Naive thymus-derived CD4-positive, alpha-beta T cell (primary cell): ENCODE measurements around the gene GGA1. TPM values are rescaled to one million over a fixed set of nuclear protein-coding genes. Genes with fewer than 3 reads are reported as not detected.

Source experiments
- ATAC-seq: fragments of 150-1000 bp; cut with Tn5 transposase; 2 replicates; pipeline ENCODE4 v1.10.0; 2021; ENCODE audit warnings: mild to moderate bottlenecking, moderate library complexity
- CTCF ChIA-PET: fragments of 350-600 bp; sonication (Branson Sonifier 250); formaldehyde crosslinking; loops from one replicate; lab custom pipeline; 2021; ENCODE audit warnings: antibody characterized with exemption; lab: Charles Lee
- POLR2A ChIA-PET: fragments of 350-600 bp; sonication (Branson Sonifier 250); formaldehyde crosslinking; loops from one replicate; lab custom pipeline; 2021; ENCODE audit warnings: antibody characterized with exemption, inconsistent platforms; lab: Charles Lee
- DNase-seq, 9 donors: peaks; one replicate each; pipeline versions ENCODE4 v3.0.0 to v3.0.0-alpha.2; 2020 to 2022; ENCODE audit warnings: mixed read lengths in 1 of 9
- H3K27ac ChIP-seq: one replicate; pipeline ENCODE4 v1.7.0; 2013; ENCODE audit warnings: mild to moderate bottlenecking, low read depth, low read length, moderate library complexity
- H3K27me3 ChIP-seq, 2 donors: one replicate each; pipeline ENCODE4 v1.7.0; 2013; ENCODE audit warnings: low read length in 2 of 2, mild to moderate bottlenecking in 2 of 2, moderate library complexity in 2 of 2; ENCODE audit not compliant: control insufficient read depth in 2 of 2, insufficient read depth in 2 of 2
- H3K36me3 ChIP-seq, 3 experiments: 1 replicate in 2 of 3; 2 replicates in 1 of 3; pipeline ENCODE4 v1.7.0; 2013; ENCODE audit warnings: low read length in 3 of 3, mild to moderate bottlenecking in 3 of 3, moderate library complexity in 1 of 3; ENCODE audit not compliant: insufficient read depth in 3 of 3, control insufficient read depth in 2 of 3
- H3K4me1 ChIP-seq, 2 donors: one replicate each; pipeline ENCODE4 v1.7.0; 2013; ENCODE audit warnings: low read length in 2 of 2, mild to moderate bottlenecking in 2 of 2, moderate library complexity in 1 of 2; ENCODE audit not compliant: control insufficient read depth in 2 of 2, insufficient read depth in 2 of 2
- H3K4me3 ChIP-seq: 2 replicates; pipeline ENCODE4 v1.7.0; 2013; ENCODE audit warnings: mild to moderate bottlenecking, low read length
- H3K9me3 ChIP-seq, 3 experiments: 1 replicate in 2 of 3; 2 replicates in 1 of 3; pipeline ENCODE4 v1.7.0; 2013; ENCODE audit warnings: low read length in 3 of 3; ENCODE audit not compliant: control insufficient read depth in 2 of 3
- H3K27ac Mint-ChIP-seq, 9 donors: one replicate each; pipeline ENCODE4 v1.8.0; 2020 to 2022; ENCODE audit warnings: mixed read lengths in 9 of 9, mild to moderate bottlenecking in 8 of 9, moderate library complexity in 5 of 9, inconsistent platforms in 2 of 9
- H3K27me3 Mint-ChIP-seq, 5 donors: one replicate each; pipeline ENCODE4 v1.8.0; 2021 to 2022; ENCODE audit warnings: mixed read lengths in 5 of 5, mild to moderate bottlenecking in 1 of 5
- H3K36me3 Mint-ChIP-seq, 5 donors: one replicate each; pipeline ENCODE4 v1.8.0; 2020 to 2022; ENCODE audit warnings: mixed read lengths in 5 of 5, mild to moderate bottlenecking in 3 of 5, inconsistent platforms in 1 of 5
- H3K4me1 Mint-ChIP-seq, 7 donors: one replicate each; pipeline ENCODE4 v1.8.0; 2020 to 2022; ENCODE audit warnings: mixed read lengths in 7 of 7, mild to moderate bottlenecking in 3 of 7, inconsistent platforms in 1 of 7
- H3K4me3 Mint-ChIP-seq, 10 donors: one replicate each; pipeline ENCODE4 v1.8.0; 2020 to 2022; ENCODE audit warnings: mild to moderate bottlenecking in 10 of 10, mixed read lengths in 10 of 10, moderate library complexity in 6 of 10, inconsistent platforms in 2 of 10
- H3K9me3 Mint-ChIP-seq, 11 donors: one replicate each; pipeline ENCODE4 v1.8.0; 2020 to 2022; ENCODE audit warnings: mixed read lengths in 11 of 11, mild to moderate bottlenecking in 4 of 11, inconsistent platforms in 1 of 11, moderate library complexity in 1 of 11
- intact Hi-C, 2 donors: fragments of 100-400 bp; cut with micrococcal nuclease; formaldehyde crosslinking; loops; one replicate each; pipeline ENCODE4 v1.15.1; 2023
- polyA plus RNA-seq, 2 donors: library from polyadenylated mRNA; unstranded; fragments of 300-500 nt; fragmentation: Illumina TruSeq; gene quantifications; one replicate each; pipeline ENCODE4 v1.2.3, GENCODE V29; 2021
- total RNA-seq, 6 experiments: library from RNA in 5 of 6; stranded (reverse) in 5 of 6; gene quantifications; 1 replicate in 5 of 6; 2 replicates in 1 of 6; pipeline ENCODE4 v1.2.3 and lab custom pipeline; 2021 to 2026

Gene GGA1
- total and polyA plus RNA-seq, 7 experiments from 2014 or later: 20.8 to 124 (median 87.2) TPM

DNA sequence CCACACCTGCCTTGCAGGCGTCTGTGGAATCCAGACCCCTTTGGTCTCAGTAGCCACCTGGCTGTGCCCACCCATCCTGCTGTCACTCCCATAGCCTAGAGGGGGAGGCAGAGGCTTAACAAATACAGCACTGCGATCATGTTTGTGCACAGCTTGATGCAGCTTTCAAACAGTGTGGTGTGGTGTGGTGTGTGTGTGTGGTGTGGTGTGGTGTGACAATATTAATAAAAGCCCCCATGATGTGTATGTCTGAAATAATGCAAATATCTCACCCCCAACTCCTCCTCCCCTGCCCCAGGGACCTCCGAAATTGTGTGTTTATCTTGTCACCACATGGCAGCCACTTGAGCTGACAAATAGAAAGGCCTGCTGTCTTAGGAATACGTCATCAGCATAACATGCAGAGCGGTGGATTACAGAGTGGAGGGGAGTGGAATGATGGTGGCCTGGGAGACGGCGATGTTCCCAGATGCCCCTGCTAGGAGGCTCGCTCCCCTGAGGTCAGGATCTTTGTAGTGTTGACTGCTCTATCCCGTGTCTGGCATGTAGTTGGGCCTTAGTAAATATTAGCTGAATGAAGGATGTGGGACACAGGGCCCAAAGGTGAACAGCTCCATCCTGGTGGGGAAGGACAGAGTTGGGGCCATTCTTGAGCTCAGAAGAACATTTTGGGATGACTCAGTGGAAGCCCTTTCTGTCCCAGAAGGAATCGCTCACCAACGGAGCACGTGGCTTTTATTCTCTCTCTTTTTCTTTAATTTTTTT is 52.7 kb downstream of the GGA1 start:
- H3K4me1 ChIP-seq: peaks cover 23 to 26% of the 10 kb centered on the region in 2 donors
- H3K4me3 ChIP-seq: no peak overlapping the region
- Mint-ChIP-seq H3K36me3 (peaks cover 0 to 4% (median 0%) of the 10 kb centered on the region in 5 donors), H3K4me1 (peaks cover 27 to 45% (median 41%) of the 10 kb centered on the region in 7 donors), H3K27ac (peak overlapping the region in 4 of 9 donors; percentile 7 to 68 (median 44)), H3K9me3 (no peaks in the 10 kb centered on the region), H3K27me3 (no peaks in the 10 kb centered on the region), H3K4me3 (peak overlapping the region in 7 of 10 donors; percentile 36 to 93 (median 77))
- ATAC-seq (no peak), DNase-seq (peak in 2 of 9 donors; percentile 31 to 42)
- POLR2A ChIA-PET: interaction anchor here (0.5 to 7.9 kb wide), 7 partner anchors 9 to 78 kb away, joined by 3 to 73 read pairs (median 6); partner anchors contain the start of genes LGALS1 and NOL12
- intact Hi-C loops: loop anchor here in 1 of 2 donors (1.0 kb wide), 2 partner anchors 20 to 202 kb away; no protein-coding TSS in a partner anchor
- no peaks in the 10 kb centered on the region for H3K27me3 ChIP-seq
- peaks cover 0 to 11% (median 0%) of the 10 kb centered on the region in 3 experiments for H3K36me3 ChIP-seq
- CTCF ChIA-PET: interaction anchor here (0.6 to 2.8 kb wide), 9 partner anchors 10 to 102 kb away, joined by 3 to 30 read pairs (median 4); partner anchors contain the start of gene LGALS1
- H3K9me3 ChIP-seq: no peaks in the 10 kb centered on the region
- H3K27ac ChIP-seq: no peak overlapping the region

DNA sequence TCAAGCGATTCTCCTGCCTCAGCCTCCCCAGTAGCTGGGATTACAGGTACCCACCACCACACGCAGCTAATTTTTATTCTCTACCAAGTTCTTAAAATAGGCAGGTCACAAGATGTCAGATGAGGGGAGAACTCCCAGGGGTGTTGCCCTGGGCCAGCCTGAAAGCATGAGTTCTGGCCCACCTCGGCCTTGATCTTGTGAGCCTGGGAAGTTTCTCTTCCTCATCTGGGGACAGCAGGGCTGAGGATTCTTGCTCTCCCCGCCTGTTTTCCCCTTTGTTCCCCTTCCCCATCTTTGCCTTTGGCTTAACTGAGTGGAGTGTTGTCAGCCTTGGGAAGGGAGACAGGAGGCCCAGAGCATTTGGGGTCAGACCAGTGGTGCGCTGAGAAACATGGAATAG is 53.4 kb downstream of the GGA1 start:
- Histone ChIP-seq H3K27ac (no peak overlapping the region), H3K4me3 (no peak overlapping the region), H3K27me3 (no peaks in the 10 kb centered on the region), H3K36me3 (peaks cover 0 to 13% (median 0%) of the 10 kb centered on the region in 3 experiments), H3K9me3 (no peaks in the 10 kb centered on the region), H3K4me1 (peaks cover 23 to 26% of the 10 kb centered on the region in 2 donors)
- no peak for DNase-seq
- ChIA-PET POLR2A (interaction anchor here (1.2 to 7.9 kb wide), 5 partner anchors 10 to 55 kb away, joined by 3 to 73 read pairs (median 6); partner anchors contain the start of gene LGALS1), CTCF (interaction anchor here (0.6 to 2.8 kb wide), 8 partner anchors 10 to 101 kb away, joined by 3 to 30 read pairs (median 4); partner anchors contain the start of gene LGALS1)
- H3K36me3 Mint-ChIP-seq: peaks cover 0 to 4% (median 0%) of the 10 kb centered on the region in 5 donors
- H3K4me3 Mint-ChIP-seq: peak overlapping the region in 1 of 10 donors; percentile 38
- H3K27ac Mint-ChIP-seq: peak overlapping the region in 1 of 9 donors; percentile 31
- H3K9me3 Mint-ChIP-seq: no peaks in the 10 kb centered on the region
- H3K4me1 Mint-ChIP-seq: peaks cover 27 to 47% (median 41%) of the 10 kb centered on the region in 7 donors
- intact Hi-C loops: no loop called here
- no peaks in the 10 kb centered on the region for H3K27me3 Mint-ChIP-seq
- no peak for ATAC-seq

DNA sequence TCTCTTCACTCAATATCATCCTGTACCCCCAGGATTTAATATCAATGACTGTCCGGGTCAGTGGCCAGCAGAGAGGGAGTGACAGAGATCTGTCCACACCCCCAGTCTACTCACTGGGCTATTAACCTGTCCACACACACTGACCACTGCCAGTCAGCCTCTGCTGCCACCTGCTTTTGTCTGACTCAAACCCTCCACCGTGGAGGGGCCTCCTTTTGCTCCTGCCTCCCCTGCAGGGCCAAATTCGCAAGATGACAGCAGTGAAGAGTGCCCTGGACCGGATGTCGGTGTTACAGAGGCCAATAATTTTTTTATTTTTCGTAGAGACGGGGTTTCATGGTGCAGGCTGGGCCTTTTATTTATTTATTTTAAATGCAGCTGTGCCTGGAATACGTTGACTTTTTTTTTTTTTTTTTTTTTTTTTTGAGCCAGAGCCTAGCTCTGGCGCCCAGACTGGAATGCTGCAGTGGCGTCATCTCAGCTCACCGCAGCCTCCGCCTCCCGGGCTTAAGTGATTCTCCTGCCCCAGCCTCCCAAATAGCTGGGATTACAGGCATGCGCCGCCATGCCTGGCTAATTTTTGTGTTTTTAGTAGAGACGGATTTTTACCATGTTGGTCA is 55.0 kb downstream of the GGA1 start:
- ChIA-PET POLR2A (interaction anchor here (0.8 to 7.9 kb wide), 3 partner anchors 9 to 131 kb away, joined by 3 to 73 read pairs (median 8); partner anchors contain the start of gene LGALS1), CTCF (interaction anchor here (0.6 to 2.0 kb wide), 7 partner anchors 12 to 1067 kb away, joined by 3 to 14 read pairs (median 4); no protein-coding TSS in a partner anchor)
- no peak overlapping the region for H3K27ac ChIP-seq
- Mint-ChIP-seq H3K4me3 (no peak overlapping the region), H3K27me3 (no peaks in the 10 kb centered on the region), H3K36me3 (peaks cover 0 to 4% (median 0%) of the 10 kb centered on the region in 5 donors), H3K9me3 (no peaks in the 10 kb centered on the region), H3K27ac (no peak overlapping the region), H3K4me1 (peaks cover 20 to 37% (median 33%) of the 10 kb centered on the region in 7 donors)
- no peaks in the 10 kb centered on the region for H3K27me3 ChIP-seq
- H3K36me3 ChIP-seq: peaks cover 0 to 13% (median 0%) of the 10 kb centered on the region in 3 experiments
- DNase-seq (no peak), ATAC-seq (no peak)
- no peaks in the 10 kb centered on the region for H3K9me3 ChIP-seq
- no peak overlapping the region for H3K4me3 ChIP-seq
- peaks cover 14 to 20% of the 10 kb centered on the region in 2 donors for H3K4me1 ChIP-seq
- intact Hi-C loops: no loop called here

DNA sequence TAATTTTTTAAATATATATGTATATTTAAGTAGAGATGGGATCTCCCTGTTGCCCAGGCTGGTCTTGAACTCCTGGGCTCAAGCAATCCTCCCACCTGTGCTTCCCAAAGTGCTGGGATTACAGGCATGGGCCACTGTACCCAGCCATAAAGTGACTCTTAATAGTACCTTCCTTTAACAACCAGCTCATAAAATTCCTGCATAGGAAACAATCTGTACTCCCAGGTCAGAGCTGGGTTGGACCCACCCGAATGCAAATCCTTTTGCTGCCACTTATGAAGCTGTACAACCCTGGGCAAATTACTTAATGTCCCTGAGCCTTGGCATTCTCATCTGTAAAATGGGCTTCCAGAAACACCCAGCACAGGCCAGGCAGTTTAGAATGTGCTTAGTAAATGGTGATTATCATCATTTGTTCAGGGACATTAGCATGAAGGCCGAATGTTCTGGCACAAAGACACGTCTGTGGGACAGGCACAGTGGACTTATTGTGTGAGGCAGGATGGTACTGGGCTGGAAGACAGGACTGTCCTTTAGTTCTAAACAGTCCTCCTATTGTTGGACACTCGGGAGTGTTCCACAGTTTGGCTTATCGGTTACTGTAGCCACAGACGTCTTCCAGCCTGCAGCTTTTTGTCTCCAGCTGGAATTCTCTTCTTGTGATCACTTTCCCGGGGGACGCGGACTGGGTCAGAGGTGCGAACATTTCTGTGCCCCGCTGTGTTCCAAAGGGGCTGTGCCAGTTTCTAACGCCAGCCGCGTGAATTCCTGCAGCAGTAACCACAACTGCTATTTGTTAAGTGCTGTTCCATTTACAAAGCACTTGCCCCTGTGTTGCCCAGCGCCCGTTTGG is 55.8 kb downstream of the GGA1 start:
- H3K27me3 ChIP-seq: no peaks in the 10 kb centered on the region
- Mint-ChIP-seq H3K4me1 (peaks cover 20 to 35% (median 31%) of the 10 kb centered on the region in 7 donors), H3K36me3 (peaks cover 0 to 4% (median 0%) of the 10 kb centered on the region in 5 donors), H3K27ac (no peak overlapping the region), H3K27me3 (no peaks in the 10 kb centered on the region), H3K9me3 (no peaks in the 10 kb centered on the region), H3K4me3 (no peak overlapping the region)
- ChIA-PET POLR2A (interaction anchor here (1.2 to 7.9 kb wide), 2 partner anchors 8 to 12 kb away, joined by 3 to 73 read pairs; partner anchors contain the start of gene LGALS1), CTCF (interaction anchor here (0.6 to 2.0 kb wide), 4 partner anchors 16 to 151 kb away, joined by 3 to 14 read pairs (median 4); no protein-coding TSS in a partner anchor)
- no peaks in the 10 kb centered on the region for H3K9me3 ChIP-seq
- peaks cover 0 to 13% (median 0%) of the 10 kb centered on the region in 3 experiments for H3K36me3 ChIP-seq
- intact Hi-C loops: no loop called here
- no peak overlapping the region for H3K27ac ChIP-seq
- no peak overlapping the region for H3K4me3 ChIP-seq
- peaks cover 12 to 16% of the 10 kb centered on the region in 2 donors for H3K4me1 ChIP-seq
- DNase-seq (no peak), ATAC-seq (no peak)

DNA sequence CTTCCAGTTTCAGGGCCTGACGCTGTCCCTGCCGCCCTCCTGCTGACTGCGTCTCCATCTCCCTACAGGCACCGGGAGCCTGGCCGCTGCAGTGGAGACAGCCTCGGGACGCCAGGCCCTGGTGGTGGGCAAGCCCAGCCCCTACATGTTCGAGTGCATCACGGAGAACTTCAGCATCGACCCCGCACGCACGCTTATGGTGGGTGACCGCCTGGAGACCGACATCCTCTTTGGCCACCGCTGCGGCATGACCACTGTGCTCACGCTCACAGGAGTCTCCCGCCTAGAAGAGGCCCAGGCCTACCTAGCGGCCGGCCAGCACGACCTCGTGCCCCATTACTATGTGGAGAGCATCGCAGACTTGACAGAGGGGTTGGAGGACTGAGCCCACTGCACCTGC is 56.9 kb downstream of the GGA1 start:
- H3K4me1 ChIP-seq: peaks cover 3 to 6% of the 10 kb centered on the region in 2 donors
- DNase-seq (no peak), ATAC-seq (no peak)
- no peaks in the 10 kb centered on the region for H3K27me3 ChIP-seq
- intact Hi-C loops: no loop called here
- H3K4me1 Mint-ChIP-seq: peaks cover 10 to 28% (median 23%) of the 10 kb centered on the region in 7 donors
- H3K36me3 ChIP-seq: peaks cover 0 to 13% (median 0%) of the 10 kb centered on the region in 3 experiments
- H3K4me3 ChIP-seq: no peak overlapping the region
- H3K36me3 Mint-ChIP-seq: peaks cover 0 to 4% (median 0%) of the 10 kb centered on the region in 5 donors
- no peaks in the 10 kb centered on the region for H3K9me3 Mint-ChIP-seq
- H3K27me3 Mint-ChIP-seq: no peaks in the 10 kb centered on the region
- no peak overlapping the region for H3K27ac ChIP-seq
- no peak overlapping the region for H3K27ac Mint-ChIP-seq
- ChIA-PET POLR2A (interaction anchor here (7.9 kb wide), 1 partner anchor 11 kb away, joined by 73 read pairs; the partner anchor contains the start of gene LGALS1), CTCF (no interaction called here)
- no peak overlapping the region for H3K4me3 Mint-ChIP-seq
- no peaks in the 10 kb centered on the region for H3K9me3 ChIP-seq
